ENCODE measurements around the gene PPP5C.
"Not testable (repeated sequence)": the region's sequence is repeated elsewhere in the genome, so short reads cannot be mapped to it uniquely, and the experiment has no call there.

The PPP5C gene

DNA sequence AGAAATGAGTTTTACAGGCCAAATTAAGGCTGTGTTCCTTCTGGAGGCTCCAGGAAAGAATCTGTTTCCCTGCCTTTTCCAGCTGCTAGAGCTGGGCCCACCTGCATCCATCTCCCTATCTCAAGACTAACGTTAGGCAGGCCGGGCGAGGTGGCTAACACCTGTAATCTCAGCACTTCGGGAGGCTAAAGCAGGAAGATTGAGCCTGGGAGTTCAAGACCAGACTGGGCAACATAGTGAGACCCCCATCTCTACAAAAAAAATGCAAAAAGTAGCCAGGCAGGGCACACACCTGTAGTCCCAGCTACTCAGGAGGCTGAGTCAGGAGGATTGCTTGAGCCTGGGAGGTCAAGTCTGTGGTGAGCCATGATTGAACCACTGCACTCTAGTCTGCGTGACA lies 35.4 kb upstream of the PPP5C start:
- H3K4me1 ChIP-seq (ENCODE audit: control insufficient read depth, low read depth, low read length) = no peaks in the 10 kb centered on the region
- H3K27me3 ChIP-seq (ENCODE audit: control insufficient read depth, insufficient read depth, low read length) = no peaks in the 10 kb centered on the region
- H3K4me3 ChIP-seq (ENCODE audit: low read length) = no peak overlapping the region
- peaks cover 4% of the 10 kb centered on the region for H3K9me3 ChIP-seq (ENCODE audit: control insufficient read depth, low read depth, low read length)
- no peak overlapping the region for H3K27ac ChIP-seq (ENCODE audit: low read length)
- no peak overlapping the region for H3K9ac ChIP-seq (ENCODE audit: low read length)
- peaks cover 28% of the 10 kb centered on the region for H3K36me3 ChIP-seq (ENCODE audit: control insufficient read depth, low read depth, low read length)

DNA sequence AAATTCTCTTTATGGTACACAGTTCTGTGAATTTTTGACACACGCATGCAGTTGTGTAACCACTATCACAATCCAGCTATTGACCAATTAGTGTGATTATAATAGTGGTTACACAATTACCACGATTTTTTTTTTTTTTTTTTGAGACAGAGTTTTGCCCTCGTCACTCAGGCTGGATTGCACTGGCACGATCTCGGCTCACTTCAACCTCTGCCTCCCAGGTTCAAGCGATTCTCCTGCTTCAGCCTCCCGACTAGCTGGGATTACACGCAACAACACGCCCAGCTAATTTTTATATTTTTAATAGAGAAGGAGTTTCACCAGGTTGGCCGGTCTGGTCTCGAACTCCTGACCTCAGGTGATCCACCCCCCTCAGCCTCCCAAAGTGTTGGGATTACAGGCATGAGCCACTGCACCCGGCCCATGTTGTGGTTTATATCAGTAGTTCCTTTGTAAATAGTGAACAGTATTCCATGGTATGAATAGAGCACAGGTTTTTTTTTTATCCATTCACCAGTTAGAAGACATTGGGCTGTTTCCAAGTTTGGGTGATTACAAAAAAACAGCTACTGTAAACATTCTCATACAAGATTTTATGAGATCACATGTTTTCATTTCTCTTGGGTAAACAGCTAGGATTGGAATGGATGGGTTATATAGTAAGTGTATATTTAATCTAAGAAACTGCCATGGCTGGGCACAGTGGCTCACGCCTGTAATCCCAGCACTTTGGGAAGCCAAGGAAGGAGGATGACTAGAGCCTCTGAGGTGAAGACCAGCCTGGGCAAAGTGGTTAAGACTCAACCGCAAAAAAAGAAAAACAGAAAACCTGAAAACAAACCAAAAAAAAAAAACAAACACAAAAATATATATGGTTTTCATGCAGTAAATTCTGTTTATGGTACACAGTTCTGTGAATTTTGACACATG lies 33.1 kb upstream of the PPP5C start:
- not testable (repeated sequence) for H3K9ac ChIP-seq (ENCODE audit: low read length); H3K27ac ChIP-seq (ENCODE audit: low read length); H3K9me3 ChIP-seq (ENCODE audit: control insufficient read depth, low read depth, low read length); H3K4me3 ChIP-seq (ENCODE audit: low read length); H3K4me1 ChIP-seq (ENCODE audit: control insufficient read depth, low read depth, low read length); H3K27me3 ChIP-seq (ENCODE audit: control insufficient read depth, insufficient read depth, low read length)
- peaks cover 25% of the 10 kb centered on the region for H3K36me3 ChIP-seq (ENCODE audit: control insufficient read depth, low read depth, low read length)

DNA sequence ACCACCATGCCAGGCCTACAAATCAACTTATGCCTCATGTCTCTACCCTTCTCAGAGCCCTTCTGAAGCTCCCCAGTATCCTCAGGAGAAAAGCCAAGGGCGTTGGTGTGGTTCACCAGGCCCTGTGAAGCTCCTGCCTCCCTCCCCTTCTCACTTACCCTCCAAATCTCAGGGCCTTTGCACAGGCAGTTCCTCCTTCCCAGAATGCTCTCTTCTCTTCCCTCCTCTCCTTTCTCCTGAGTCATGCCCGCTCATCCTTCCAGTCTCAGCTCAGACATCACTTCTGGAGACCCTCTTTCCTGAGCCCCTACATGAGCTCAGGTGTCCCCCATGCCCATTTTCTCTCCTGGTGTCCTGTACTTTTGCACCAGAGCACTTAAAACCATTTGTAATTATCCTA lies 29.5 kb upstream of the PPP5C start:
- H3K27me3 ChIP-seq (ENCODE audit: control insufficient read depth, insufficient read depth, low read length) = no peaks in the 10 kb centered on the region
- H3K9me3 ChIP-seq (ENCODE audit: control insufficient read depth, low read depth, low read length) = no peaks in the 10 kb centered on the region
- H3K36me3 ChIP-seq (ENCODE audit: control insufficient read depth, low read depth, low read length) = peaks cover 14% of the 10 kb centered on the region
- no peaks in the 10 kb centered on the region for H3K4me1 ChIP-seq (ENCODE audit: control insufficient read depth, low read depth, low read length)
- no peak overlapping the region for H3K9ac ChIP-seq (ENCODE audit: low read length)
- no peak overlapping the region for H3K27ac ChIP-seq (ENCODE audit: low read length)
- no peak overlapping the region for H3K4me3 ChIP-seq (ENCODE audit: low read length)

DNA sequence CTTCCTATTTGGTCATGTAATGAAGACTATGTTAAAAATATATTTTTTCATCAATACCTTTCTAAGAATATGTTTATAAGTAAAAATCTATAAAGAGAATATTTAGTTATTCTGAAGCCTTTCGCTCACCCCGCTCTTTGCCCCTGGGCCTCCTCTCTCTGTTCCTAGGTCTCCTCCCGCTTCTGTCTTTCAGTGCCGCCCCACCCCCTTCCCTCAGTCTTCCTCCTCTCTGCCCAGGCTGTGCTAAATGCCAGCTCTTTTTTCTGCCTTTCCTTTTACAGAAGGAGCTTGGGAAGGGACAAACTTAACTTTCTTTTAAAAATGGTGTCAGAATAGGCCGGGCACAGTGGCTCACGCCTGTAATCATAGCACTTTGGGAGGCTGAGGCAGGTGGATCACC lies 27.3 kb upstream of the PPP5C start:
- H3K27ac ChIP-seq (ENCODE audit: low read length) = no peak overlapping the region
- no peak overlapping the region for H3K9ac ChIP-seq (ENCODE audit: low read length)
- no peak overlapping the region for H3K4me3 ChIP-seq (ENCODE audit: low read length)
- H3K9me3 ChIP-seq (ENCODE audit: control insufficient read depth, low read depth, low read length) = no peaks in the 10 kb centered on the region
- peaks cover 12% of the 10 kb centered on the region for H3K36me3 ChIP-seq (ENCODE audit: control insufficient read depth, low read depth, low read length)
- no peaks in the 10 kb centered on the region for H3K27me3 ChIP-seq (ENCODE audit: control insufficient read depth, insufficient read depth, low read length)
- no peaks in the 10 kb centered on the region for H3K4me1 ChIP-seq (ENCODE audit: control insufficient read depth, low read depth, low read length)

DNA sequence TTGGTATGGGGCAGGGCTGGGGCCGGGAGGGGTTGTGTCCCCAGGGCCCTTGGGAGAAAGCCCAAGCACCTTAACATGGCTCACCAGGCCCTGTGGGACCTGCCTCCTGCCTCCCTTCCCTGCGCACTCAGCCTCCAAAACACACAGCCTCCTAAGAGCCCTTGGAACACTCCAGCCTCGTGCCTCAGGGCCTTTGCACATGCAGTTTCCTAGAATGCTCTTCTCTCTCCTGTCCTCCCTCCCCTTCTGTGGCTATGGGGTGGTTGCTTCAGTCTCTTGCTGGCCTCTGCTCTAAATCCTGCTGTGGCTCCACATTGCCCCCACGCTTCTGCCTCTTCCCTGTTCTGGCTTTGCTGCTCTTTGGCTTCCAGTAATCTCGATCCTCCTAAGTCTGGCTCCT lies 26.3 kb upstream of the PPP5C start:
- H3K27ac ChIP-seq (ENCODE audit: low read length) = no peak overlapping the region
- no peak overlapping the region for H3K9ac ChIP-seq (ENCODE audit: low read length)
- no peaks in the 10 kb centered on the region for H3K4me1 ChIP-seq (ENCODE audit: control insufficient read depth, low read depth, low read length)
- peaks cover 17% of the 10 kb centered on the region for H3K36me3 ChIP-seq (ENCODE audit: control insufficient read depth, low read depth, low read length)
- no peaks in the 10 kb centered on the region for H3K27me3 ChIP-seq (ENCODE audit: control insufficient read depth, insufficient read depth, low read length)
- H3K9me3 ChIP-seq (ENCODE audit: control insufficient read depth, low read depth, low read length) = no peaks in the 10 kb centered on the region
- no peak overlapping the region for H3K4me3 ChIP-seq (ENCODE audit: low read length)

DNA sequence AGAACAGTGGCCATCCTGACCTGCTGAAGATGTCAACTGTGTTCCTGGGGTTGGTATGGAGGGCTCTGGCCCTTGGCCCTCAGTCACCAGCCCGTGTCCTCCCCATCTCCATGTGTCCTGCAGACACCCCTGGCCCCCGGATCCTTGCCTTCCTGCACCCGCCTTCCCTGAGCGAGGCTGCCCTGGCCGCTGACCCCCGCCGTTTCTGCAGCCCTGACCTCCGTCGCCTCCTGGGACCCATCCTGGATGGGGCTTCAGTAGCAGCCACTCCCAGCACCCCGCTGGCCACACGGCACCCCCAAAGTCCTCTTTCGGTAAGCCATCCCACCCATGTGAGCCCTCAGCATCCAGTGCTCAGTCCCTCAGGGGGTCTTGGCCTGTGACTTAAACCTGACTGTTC lies 25.2 kb upstream of the PPP5C start:
- Histone ChIP-seq H3K27me3 (ENCODE audit: control insufficient read depth, insufficient read depth, low read length) (no peaks in the 10 kb centered on the region), H3K4me3 (ENCODE audit: low read length) (no peak overlapping the region), H3K9ac (ENCODE audit: low read length) (no peak overlapping the region), H3K4me1 (ENCODE audit: control insufficient read depth, low read depth, low read length) (no peaks in the 10 kb centered on the region), H3K27ac (ENCODE audit: low read length) (no peak overlapping the region), H3K9me3 (ENCODE audit: control insufficient read depth, low read depth, low read length) (no peaks in the 10 kb centered on the region), H3K36me3 (ENCODE audit: control insufficient read depth, low read depth, low read length) (peaks cover 27% of the 10 kb centered on the region)

DNA sequence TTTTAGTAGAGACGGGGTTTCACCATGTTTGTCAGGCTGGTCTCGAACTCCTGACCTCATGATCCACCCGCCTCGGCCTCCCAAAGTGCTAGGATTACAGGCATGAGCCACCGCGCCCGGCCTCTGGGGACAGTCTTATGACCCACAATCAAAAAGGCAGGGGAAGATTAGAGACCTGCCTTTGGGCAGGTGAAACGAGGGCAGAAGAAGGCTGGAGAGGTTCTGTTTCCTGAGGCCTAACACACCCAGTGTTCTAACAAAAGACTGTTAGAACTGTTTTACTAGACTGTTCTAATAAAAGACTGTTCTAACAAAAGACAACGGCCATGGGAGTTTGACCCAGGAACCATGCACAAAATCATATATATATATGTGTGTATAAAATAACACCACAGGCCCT lies 23.7 kb upstream of the PPP5C start:
- H3K36me3 ChIP-seq (ENCODE audit: control insufficient read depth, low read depth, low read length) = peaks cover 31% of the 10 kb centered on the region
- not testable (repeated sequence) for H3K9me3 ChIP-seq (ENCODE audit: control insufficient read depth, low read depth, low read length); H3K27me3 ChIP-seq (ENCODE audit: control insufficient read depth, insufficient read depth, low read length); H3K4me1 ChIP-seq (ENCODE audit: control insufficient read depth, low read depth, low read length); H3K4me3 ChIP-seq (ENCODE audit: low read length); H3K9ac ChIP-seq (ENCODE audit: low read length); H3K27ac ChIP-seq (ENCODE audit: low read length)

DNA sequence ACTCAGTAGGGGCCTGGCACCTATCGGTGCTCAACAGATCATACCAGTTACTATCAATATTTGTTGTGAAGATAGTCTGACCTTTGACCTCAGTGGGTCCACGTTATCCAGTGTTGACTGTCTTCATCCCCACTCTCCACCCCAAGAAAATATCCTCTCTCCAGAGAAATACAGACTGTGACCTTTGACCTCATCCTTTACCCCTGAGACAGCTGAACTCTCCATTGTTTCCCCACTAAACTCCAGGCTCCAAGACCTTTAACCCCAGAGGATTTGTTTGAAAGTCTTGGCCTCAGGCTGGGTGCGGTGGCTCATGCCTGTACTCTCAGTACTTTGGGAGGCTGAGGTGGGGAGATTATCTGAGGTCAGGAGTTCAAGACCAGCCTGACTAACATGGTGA lies 22.6 kb upstream of the PPP5C start:
- H3K4me3 ChIP-seq (ENCODE audit: low read length) = no peak overlapping the region
- H3K4me1 ChIP-seq (ENCODE audit: control insufficient read depth, low read depth, low read length) = no peaks in the 10 kb centered on the region
- peaks cover 9% of the 10 kb centered on the region for H3K9me3 ChIP-seq (ENCODE audit: control insufficient read depth, low read depth, low read length)
- no peaks in the 10 kb centered on the region for H3K27me3 ChIP-seq (ENCODE audit: control insufficient read depth, insufficient read depth, low read length)
- H3K36me3 ChIP-seq (ENCODE audit: control insufficient read depth, low read depth, low read length) = peaks cover 38% of the 10 kb centered on the region
- H3K9ac ChIP-seq (ENCODE audit: low read length) = no peak overlapping the region
- H3K27ac ChIP-seq (ENCODE audit: low read length) = no peak overlapping the region

DNA sequence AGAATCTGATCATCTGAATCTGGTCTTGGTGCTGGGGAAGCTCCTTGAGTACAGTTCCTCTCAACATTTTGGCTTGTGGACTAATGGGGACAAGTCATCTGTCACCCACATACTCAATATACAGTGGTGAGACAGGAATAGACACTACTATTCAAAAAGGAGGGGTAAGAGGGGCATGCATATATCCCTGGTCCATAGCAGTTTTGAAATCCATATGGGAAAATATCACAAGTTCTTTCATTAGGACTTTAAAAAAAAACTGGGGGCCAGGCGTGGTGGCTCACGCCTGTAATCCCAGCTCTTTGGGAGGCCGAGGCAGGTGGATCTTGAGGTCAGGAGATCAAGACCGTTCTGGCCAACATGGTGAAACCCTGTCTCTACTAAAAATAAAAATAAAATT lies 20.3 kb upstream of the PPP5C start:
- Histone ChIP-seq H3K9me3 (ENCODE audit: control insufficient read depth, low read depth, low read length) (peaks cover 9% of the 10 kb centered on the region), H3K27me3 (ENCODE audit: control insufficient read depth, insufficient read depth, low read length) (no peaks in the 10 kb centered on the region), H3K27ac (ENCODE audit: low read length) (no peak overlapping the region), H3K9ac (ENCODE audit: low read length) (no peak overlapping the region), H3K4me1 (ENCODE audit: control insufficient read depth, low read depth, low read length) (no peaks in the 10 kb centered on the region), H3K4me3 (ENCODE audit: low read length) (no peak overlapping the region), H3K36me3 (ENCODE audit: control insufficient read depth, low read depth, low read length) (peaks cover 35% of the 10 kb centered on the region)

DNA sequence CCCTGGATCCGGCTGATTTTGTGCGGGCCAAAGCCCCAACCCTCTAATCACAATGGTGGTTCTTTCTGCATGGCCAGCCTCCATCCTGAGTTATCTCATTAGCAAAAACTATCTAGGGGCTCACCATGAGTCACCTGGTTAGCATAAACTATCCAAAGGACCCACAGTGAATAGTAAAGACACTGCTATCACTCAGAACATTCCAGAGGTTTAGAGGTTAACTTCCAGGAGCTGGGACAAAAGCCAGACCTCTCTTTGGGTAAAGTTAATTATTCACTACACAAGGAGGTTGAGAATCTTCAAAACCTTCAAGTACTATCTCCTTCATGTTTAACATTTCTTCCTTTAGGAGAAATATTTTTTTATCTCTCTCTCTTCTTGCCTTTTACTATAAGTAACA lies 18.8 kb upstream of the PPP5C start:
- Histone ChIP-seq H3K27me3 (ENCODE audit: control insufficient read depth, insufficient read depth, low read length) (no peaks in the 10 kb centered on the region), H3K9ac (ENCODE audit: low read length) (no peak overlapping the region), H3K9me3 (ENCODE audit: control insufficient read depth, low read depth, low read length) (peaks cover 9% of the 10 kb centered on the region), H3K4me3 (ENCODE audit: low read length) (no peak overlapping the region), H3K36me3 (ENCODE audit: control insufficient read depth, low read depth, low read length) (peaks cover 35% of the 10 kb centered on the region), H3K4me1 (ENCODE audit: control insufficient read depth, low read depth, low read length) (no peaks in the 10 kb centered on the region), H3K27ac (ENCODE audit: low read length) (no peak overlapping the region)

DNA sequence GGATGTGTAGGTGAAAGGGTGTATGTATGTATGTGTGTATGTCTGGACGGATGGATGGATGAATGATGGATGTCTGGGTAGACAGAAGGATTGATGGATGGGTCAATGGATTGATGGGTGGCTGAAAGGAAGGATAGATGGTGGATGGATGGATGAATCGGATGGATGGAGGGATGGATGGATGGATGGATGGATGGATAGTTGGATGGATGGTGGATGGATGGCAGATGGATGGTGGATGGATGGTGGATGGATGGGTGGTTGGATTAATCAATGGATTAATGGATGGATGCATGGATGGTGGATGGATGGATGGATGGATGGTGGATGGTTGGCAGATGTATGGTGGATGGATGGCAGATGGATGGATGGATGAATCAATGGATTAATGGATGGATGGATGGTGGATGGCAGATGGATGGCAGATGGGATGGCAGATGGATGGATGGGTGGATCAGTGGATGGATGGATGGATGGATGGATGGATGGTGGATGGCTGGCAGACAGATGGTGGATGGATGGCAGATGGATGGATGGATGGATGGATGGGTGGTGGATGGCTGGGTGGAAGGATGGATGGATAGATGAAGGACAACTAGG lies 16.5 kb upstream of the PPP5C start:
- H3K27ac ChIP-seq (ENCODE audit: low read length) = no peak overlapping the region
- H3K4me3 ChIP-seq (ENCODE audit: low read length) = no peak overlapping the region
- peaks cover 26% of the 10 kb centered on the region for H3K36me3 ChIP-seq (ENCODE audit: control insufficient read depth, low read depth, low read length)
- no peak overlapping the region for H3K9ac ChIP-seq (ENCODE audit: low read length)
- H3K4me1 ChIP-seq (ENCODE audit: control insufficient read depth, low read depth, low read length) = no peaks in the 10 kb centered on the region
- H3K9me3 ChIP-seq (ENCODE audit: control insufficient read depth, low read depth, low read length) = peaks cover 9% of the 10 kb centered on the region
- H3K27me3 ChIP-seq (ENCODE audit: control insufficient read depth, insufficient read depth, low read length) = no peaks in the 10 kb centered on the region

DNA sequence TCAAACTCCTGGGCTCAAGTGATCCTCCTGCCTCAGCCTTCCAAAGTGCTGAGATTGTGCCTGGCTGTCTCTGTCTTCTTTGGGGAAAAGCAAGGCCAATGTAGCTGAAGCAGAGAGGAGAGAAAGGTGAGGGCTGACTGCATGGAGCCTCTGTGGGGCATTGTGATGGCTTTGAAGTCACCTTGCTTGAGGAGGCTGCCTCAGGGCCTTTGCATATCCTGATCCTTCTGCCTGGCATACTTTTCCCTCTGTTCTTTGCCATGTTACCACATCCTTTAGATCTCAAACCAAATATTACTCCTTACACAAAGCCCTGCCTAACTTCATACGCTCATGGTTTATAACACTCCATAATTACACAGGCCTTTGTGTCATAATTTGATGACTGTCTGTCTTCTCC lies 9.4 kb upstream of the PPP5C start:
- no peaks in the 10 kb centered on the region for H3K36me3 ChIP-seq (ENCODE audit: control insufficient read depth, low read depth, low read length)
- H3K27me3 ChIP-seq (ENCODE audit: control insufficient read depth, insufficient read depth, low read length) = no peaks in the 10 kb centered on the region
- H3K27ac ChIP-seq (ENCODE audit: low read length) = no peak overlapping the region
- H3K9ac ChIP-seq (ENCODE audit: low read length) = no peak overlapping the region
- H3K9me3 ChIP-seq (ENCODE audit: control insufficient read depth, low read depth, low read length) = no peaks in the 10 kb centered on the region
- H3K4me3 ChIP-seq (ENCODE audit: low read length) = no peak overlapping the region
- H3K4me1 ChIP-seq (ENCODE audit: control insufficient read depth, low read depth, low read length) = no peaks in the 10 kb centered on the region

Measured in iPS-18a (cell line).